GM10847 (cell line): ENCODE data around the gene OAS1.

ENCODE experiments used
- POLR2A ChIP-seq: IDR thresholded peaks from 2 replicates; pipeline ENCODE4 v1.6.1; 2011; ENCODE audit not compliant: insufficient read length; ENCODE audit errors: extremely low read depth

Gene OAS1

GRCh38 chr12:112891093-112892024 lies 15.4 kb upstream of the OAS1 start:
- no peak for TF ChIP-seq POLR2A

GRCh38 chr12:112892856-112893255 lies 13.9 kb upstream of the OAS1 start:
- TF ChIP-seq POLR2A, result no peak

GRCh38 chr12:112894128-112894527 lies 12.6 kb upstream of the OAS1 start:
- TF ChIP-seq POLR2A, result no peak

- no peak for TF ChIP-seq POLR2A
Observed at GRCh38 chr12:112898380-112898779, 8.4 kb upstream of the OAS1 start.

GRCh38 chr12:112900298-112901145 lies 6.2 kb upstream of the OAS1 start:
- no peak for TF ChIP-seq POLR2A

- no peak for TF ChIP-seq POLR2A
Observed at GRCh38 chr12:112901271-112901670, 5.5 kb upstream of the OAS1 start.

- TF ChIP-seq POLR2A, result no peak
Observed at GRCh38 chr12:112904571-112904970, 2.2 kb upstream of the OAS1 start.

DNA sequence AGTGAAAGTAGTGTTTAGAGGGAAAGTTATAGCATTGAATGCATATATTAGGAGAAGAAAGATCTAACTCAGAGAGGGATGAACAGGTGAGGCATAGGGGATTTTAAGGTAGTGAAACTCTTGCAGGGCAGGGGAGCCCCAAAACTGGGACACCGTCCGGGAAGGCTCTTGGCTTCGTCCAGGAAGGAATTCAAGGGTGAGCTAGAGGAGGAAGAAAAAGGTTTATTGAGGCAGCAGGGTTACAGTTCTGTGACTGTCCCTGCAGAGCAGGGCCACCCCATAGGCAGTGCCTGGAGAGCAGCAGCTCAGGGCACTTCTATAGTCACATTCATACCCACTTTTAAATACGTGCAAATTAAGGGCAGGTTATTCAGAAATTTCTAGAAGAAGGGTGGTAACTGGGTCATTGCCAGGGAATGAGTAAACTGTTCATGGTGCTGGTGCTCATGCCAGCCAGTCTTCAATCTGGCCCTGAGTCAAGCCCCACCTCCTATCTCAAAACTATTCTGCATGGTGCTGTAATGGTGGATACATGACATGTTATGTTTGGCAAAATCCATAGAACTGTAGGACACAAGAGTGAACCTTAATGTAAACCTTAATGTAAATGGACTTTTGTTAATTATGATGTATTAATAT lies 1.2 kb upstream of the OAS1 start:
- no peak for TF ChIP-seq POLR2A

GRCh38 chr12:112907415-112908157 lies 824 bp downstream of the OAS1 start:
- TF ChIP-seq POLR2A, result peak; percentile 13

DNA sequence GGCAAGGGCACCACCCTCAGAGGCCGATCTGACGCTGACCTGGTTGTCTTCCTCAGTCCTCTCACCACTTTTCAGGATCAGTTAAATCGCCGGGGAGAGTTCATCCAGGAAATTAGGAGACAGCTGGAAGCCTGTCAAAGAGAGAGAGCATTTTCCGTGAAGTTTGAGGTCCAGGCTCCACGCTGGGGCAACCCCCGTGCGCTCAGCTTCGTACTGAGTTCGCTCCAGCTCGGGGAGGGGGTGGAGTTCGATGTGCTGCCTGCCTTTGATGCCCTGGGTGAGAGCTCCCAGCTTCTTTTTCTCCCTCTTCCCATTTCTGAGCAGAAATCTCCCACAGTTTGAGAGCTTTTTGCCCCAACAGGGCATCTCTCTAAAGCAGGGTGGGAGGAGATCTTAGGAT lies 1.8 kb downstream of the OAS1 start:
- TF ChIP-seq POLR2A, result no peak

DNA sequence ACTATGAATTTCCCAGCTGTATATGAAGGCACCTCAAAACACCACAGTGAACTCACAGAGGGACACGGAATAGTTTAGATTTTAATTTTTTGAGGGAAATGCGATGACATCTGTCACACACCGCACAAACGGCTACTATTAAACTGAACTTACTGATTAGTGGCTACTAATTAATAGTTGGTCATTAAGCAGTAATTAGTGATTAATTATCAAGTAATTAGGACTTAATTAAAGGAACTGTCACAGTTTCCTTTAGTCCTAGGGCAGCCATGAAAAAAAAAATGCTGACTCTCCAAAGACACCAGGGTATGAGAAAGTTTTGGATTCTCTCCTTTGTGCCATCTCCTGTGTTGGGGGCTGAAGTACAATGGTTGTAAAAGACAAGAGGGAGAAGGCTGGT lies 2.9 kb downstream of the OAS1 start:
- TF ChIP-seq POLR2A, result no peak

GRCh38 chr12:112913038-112913688 lies 6.4 kb downstream of the OAS1 start:
- no peak for TF ChIP-seq POLR2A

DNA sequence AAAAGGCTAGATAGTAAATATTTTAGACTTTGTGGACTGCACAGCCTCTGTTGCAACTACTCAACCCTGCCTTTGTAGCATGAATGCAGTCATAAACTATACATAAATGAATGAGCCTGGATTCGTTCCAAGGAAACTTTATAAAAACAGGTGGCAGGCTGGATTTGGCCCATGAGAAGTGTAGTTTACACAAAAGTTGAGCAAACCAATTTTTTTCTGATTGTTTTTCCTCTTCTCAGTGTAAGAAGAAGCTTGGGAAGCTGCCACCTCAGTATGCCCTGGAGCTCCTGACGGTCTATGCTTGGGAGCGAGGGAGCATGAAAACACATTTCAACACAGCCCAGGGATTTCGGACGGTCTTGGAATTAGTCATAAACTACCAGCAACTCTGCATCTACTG lies 9.5 kb downstream of the OAS1 start:
- no peak for TF ChIP-seq POLR2A

GRCh38 chr12:112919121-112919520 lies 12.4 kb downstream of the OAS1 start:
- no peak for TF ChIP-seq POLR2A
